PC-9 (cell line): ENCODE data around the gene PTPRC. TPM values are rescaled to one million over a fixed set of nuclear protein-coding genes. Genes with fewer than 3 reads are reported as not detected.

ENCODE experiments used
- BruUV-seq: library from RNA; stranded (reverse); fragments of 400-500 nt; replicated peaks from 2 replicates; lab custom pipeline; 2021; lab: Mats Ljungman, UMichigan
- CTCF ChIA-PET: fragments of 300-600 bp; sonication (Branson Sonifier 250); formaldehyde crosslinking; loops from one replicate; lab custom pipeline; 2022; ENCODE audit warnings: antibody characterized with exemption; lab: Charles Lee
- POLR2A ChIA-PET: fragments of 300-600 bp; sonication (Branson Sonifier 250); formaldehyde crosslinking; loops from one replicate; lab custom pipeline; 2022; ENCODE audit warnings: antibody characterized with exemption; ENCODE audit not compliant: unreplicated experiment; lab: Charles Lee
- DNase-seq, 2 experiments: peaks; one replicate each; pipeline versions ENCODE4 v3.0.0 to v3.0.0-alpha.2; 2015 to 2022; ENCODE audit warnings: mixed read lengths in 1 of 2
- H2AFZ ChIP-seq: fragments of 200-600 bp; sonication (generic); 2 replicates; pipeline ENCODE4 v1.8.1; 2017; ENCODE audit warnings: antibody characterized with exemption
- H3F3A ChIP-seq: fragments of 200-600 bp; sonication (generic); 2 replicates; pipeline ENCODE4 v1.8.1; 2017; ENCODE audit warnings: antibody characterized with exemption, mild to moderate bottlenecking, low read depth; ENCODE audit not compliant: insufficient read depth
- H3K27ac ChIP-seq: fragments of 200-600 bp; sonication (generic); 2 replicates; pipeline ENCODE4 v1.6.1; 2016; ENCODE audit warnings: mixed run types
- H3K27me3 ChIP-seq: fragments of 200-600 bp; sonication (generic); 2 replicates; pipeline ENCODE4 v1.6.1; 2016; ENCODE audit warnings: low read depth, mixed run types; ENCODE audit not compliant: insufficient read depth
- H3K36me3 ChIP-seq: fragments of 200-600 bp; sonication (generic); 2 replicates; pipeline ENCODE4 v1.6.1; 2016; ENCODE audit warnings: low read depth, mixed run types
- H3K4me1 ChIP-seq: fragments of 200-600 bp; sonication (generic); replicated peaks from 2 replicates; pipeline ENCODE4 v1.6.1; 2016; ENCODE audit warnings: mixed run types; ENCODE audit not compliant: insufficient read depth
- H3K4me2 ChIP-seq: fragments of 200-600 bp; sonication (generic); 2 replicates; pipeline ENCODE4 v1.6.1; 2017; ENCODE audit warnings: mixed run types
- H3K4me3 ChIP-seq: fragments of 200-600 bp; sonication (generic); 2 replicates; pipeline ENCODE4 v1.6.1; 2016; ENCODE audit warnings: mixed run types
- H3K79me2 ChIP-seq: fragments of 200-600 bp; sonication (generic); 2 replicates; pipeline ENCODE4 v1.6.1; 2017; ENCODE audit warnings: low read depth, mixed run types
- H3K9me2 ChIP-seq: fragments of 200-600 bp; sonication (generic); 2 replicates; pipeline ENCODE4 v1.8.1; 2017; ENCODE audit warnings: mild to moderate bottlenecking; ENCODE audit not compliant: insufficient read depth
- H3K9me3 ChIP-seq: fragments of 200-600 bp; sonication (generic); 2 replicates; pipeline ENCODE4 v1.8.1; 2016; ENCODE audit warnings: low read depth; ENCODE audit not compliant: insufficient read depth
- H4K20me1 ChIP-seq: fragments of 200-600 bp; sonication (generic); 2 replicates; pipeline ENCODE4 v1.8.1; 2017; ENCODE audit not compliant: insufficient read depth
- CTCF ChIP-seq: fragments of 200-600 bp; sonication (generic); conservative IDR thresholded peaks from 2 replicates; pipeline ENCODE4 v1.6.1; 2017; ENCODE audit warnings: mixed run types, antibody characterized with exemption, mild to moderate bottlenecking, moderate library complexity
- EZH2 ChIP-seq: fragments of 200-600 bp; sonication (generic); IDR thresholded peaks from 2 replicates; pipeline ENCODE4 v1.8.0; 2017; ENCODE audit warnings: antibody characterized with exemption, low read depth
- intact Hi-C: fragments of 100-400 bp; cut with micrococcal nuclease; formaldehyde crosslinking; loops from one replicate; pipeline ENCODE4 v1.10.0; 2022; ENCODE audit not compliant: unreplicated experiment
- total RNA-seq: library from RNA; stranded (reverse); gene quantifications from 2 replicates; pipeline ENCODE4 v1.2.3, GENCODE V29; 2021

The PTPRC gene
- total RNA-seq, 1 experiment from 2014 or later, result 0.79 TPM

- Histone ChIP-seq H3K79me2 (no peaks in the 10 kb centered on the region), H3K9me2 (no peaks in the 10 kb centered on the region), H3F3A (peaks cover 11% of the 10 kb centered on the region; the same call in 1 of the 2 replicates), H4K20me1 (no peaks in the 10 kb centered on the region), H3K4me2 (no peak overlapping the region), H3K4me3 (no peak overlapping the region), H3K36me3 (no peaks in the 10 kb centered on the region), H3K27me3 (no peaks in the 10 kb centered on the region), H3K9me3 (0 out of 2 replicates have a peak, but pooled peaks cover 10% of the 10 kb centered on the region), H2AFZ (no peak overlapping the region), H3K4me1 (peaks cover 8% of the 10 kb centered on the region), H3K27ac (no peak overlapping the region)
- no peak for DNase-seq
- no peak for TF ChIP-seq EZH2
- no peak for TF ChIP-seq CTCF
- POLR2A ChIA-PET, result no interaction called here
- CTCF ChIA-PET, result no interaction called here
- no TSS peak for BruUV-seq
- intact Hi-C loops, result no loop called here
These were observed 25.4 kb downstream of the PTPRC start for GRCh38 chr1:198664068-198664788.

- Histone ChIP-seq H3K36me3 (no peaks in the 10 kb centered on the region), H4K20me1 (no peaks in the 10 kb centered on the region), H3K4me1 (peaks cover 22% of the 10 kb centered on the region), H3K79me2 (no peaks in the 10 kb centered on the region), H2AFZ (no peak overlapping the region), H3K9me2 (no peaks in the 10 kb centered on the region), H3F3A (peaks cover 13% of the 10 kb centered on the region; the same call in 1 of the 2 replicates), H3K4me2 (no peak overlapping the region), H3K27me3 (no peaks in the 10 kb centered on the region), H3K27ac (no peak overlapping the region), H3K9me3 (0 out of 2 replicates have a peak, but pooled peaks cover 10% of the 10 kb centered on the region), H3K4me3 (no peak overlapping the region)
- ChIA-PET CTCF (no interaction called here), POLR2A (interaction anchor here (1.5 kb wide), 1 partner anchor 15 kb away, joined by 8 read pairs; no protein-coding TSS in a partner anchor)
- DNase-seq, result no peak
- TF ChIP-seq CTCF (no peak), EZH2 (no peak)
- BruUV-seq, result no TSS peak
- intact Hi-C loops, result no loop called here
These were observed 28.3 kb downstream of the PTPRC start for GRCh38 chr1:198667186-198667585.

GRCh38 chr1:198667807-198668206, 29.0 kb downstream of the PTPRC start:
- POLR2A ChIA-PET, result interaction anchor here (1.5 kb wide), 1 partner anchor 14 kb away, joined by 8 read pairs; no protein-coding TSS in a partner anchor
- H3K27ac ChIP-seq, result no peak overlapping the region

More at GRCh38 chr1:198667807-198668206, 29.0 kb downstream of the PTPRC start:
- Histone ChIP-seq H3F3A (peaks cover 13% of the 10 kb centered on the region; the same call in 1 of the 2 replicates), H3K4me3 (no peak overlapping the region), H4K20me1 (no peaks in the 10 kb centered on the region), H3K4me2 (no peak overlapping the region), H3K36me3 (no peaks in the 10 kb centered on the region), H3K4me1 (peaks cover 25% of the 10 kb centered on the region), H2AFZ (no peak overlapping the region), H3K79me2 (no peaks in the 10 kb centered on the region), H3K9me2 (no peaks in the 10 kb centered on the region), H3K27me3 (no peaks in the 10 kb centered on the region), H3K9me3 (0 out of 2 replicates have a peak, but pooled peaks cover 10% of the 10 kb centered on the region)
- no TSS peak for BruUV-seq
- TF ChIP-seq EZH2 (no peak), CTCF (no peak)
- no peak for DNase-seq
- CTCF ChIA-PET, result interaction anchor here (0.6 kb wide), 1 partner anchor 126 kb away, joined by 3 read pairs; no protein-coding TSS in a partner anchor
- intact Hi-C loops, result no loop called here
